ENCODE results near the gene LRRC27.

LRRC27 gene

DNA sequence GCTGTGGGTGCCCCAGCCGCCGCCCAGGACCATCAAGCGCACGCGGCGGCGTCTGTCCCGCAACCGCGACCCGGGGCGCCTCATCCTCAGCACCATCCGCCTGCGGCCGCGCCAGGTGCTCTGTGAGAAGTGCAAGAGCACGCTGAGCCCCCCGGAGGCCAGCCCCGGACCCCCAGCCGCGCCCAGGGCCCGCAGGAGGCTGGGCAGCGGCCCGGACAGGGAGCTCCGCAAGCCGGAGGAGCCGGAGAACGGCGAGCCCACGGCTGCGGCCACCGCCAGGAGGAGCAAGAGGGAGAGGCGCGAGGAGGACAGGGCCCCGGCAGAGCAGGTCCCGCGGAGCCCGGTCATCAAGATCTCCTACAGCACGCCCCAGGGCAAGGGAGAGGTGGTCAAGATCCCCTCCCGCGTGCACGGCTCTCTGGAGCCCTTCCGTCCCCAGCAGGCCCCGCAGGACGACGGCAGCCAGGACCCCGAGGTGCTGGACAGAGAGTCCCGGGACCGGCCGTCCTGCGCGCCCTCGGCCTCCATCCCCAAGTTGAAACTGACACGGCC is 73.0 kb downstream of the LRRC27 start:
- DNase-seq, result no peak

DNA sequence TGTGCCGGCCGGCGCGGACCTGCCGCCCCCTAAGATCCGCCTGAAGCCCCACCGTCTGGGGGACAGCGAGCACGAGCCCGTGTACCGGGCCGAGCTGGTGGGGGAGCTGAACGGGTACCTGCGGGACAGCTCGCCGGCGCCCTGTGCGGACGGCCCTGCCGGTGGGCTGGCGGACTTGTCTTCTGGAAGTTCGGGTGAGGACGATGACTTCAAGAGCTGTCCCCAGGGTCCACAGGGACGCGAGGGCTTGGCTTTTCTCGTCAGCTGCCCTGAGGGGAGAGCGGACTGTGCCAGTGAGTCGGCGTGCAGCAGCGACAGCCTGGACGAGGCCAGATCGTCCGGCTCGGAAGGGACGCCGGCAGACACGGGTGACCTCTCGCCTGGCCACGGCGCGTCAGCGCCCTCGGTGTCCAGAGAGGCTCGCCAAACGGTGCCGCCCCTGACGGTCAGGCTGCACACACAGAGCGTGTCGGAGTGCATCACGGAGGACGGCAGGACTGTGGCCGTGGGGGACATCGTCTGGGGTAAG is 73.5 kb downstream of the LRRC27 start:
- no peak for DNase-seq

DNA sequence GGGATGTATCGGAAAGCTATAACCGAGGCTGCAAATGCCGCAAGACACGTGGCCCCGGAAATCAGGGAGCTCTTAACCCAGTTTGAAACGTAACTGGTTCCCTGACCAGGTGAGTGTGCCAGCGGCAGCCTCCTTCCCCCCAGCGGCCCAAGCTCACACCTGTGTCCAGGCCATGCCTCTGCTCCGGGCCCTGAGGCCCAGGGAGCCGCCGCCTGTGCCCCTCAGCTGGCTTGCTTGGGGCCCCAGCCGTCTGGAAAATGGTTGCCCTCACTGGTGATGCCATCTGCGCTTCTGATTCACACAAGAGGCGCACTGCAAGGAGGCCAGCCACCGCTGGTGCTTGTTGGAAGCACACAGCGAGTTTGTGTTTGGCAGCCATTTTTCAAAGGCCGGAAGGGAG is 74.2 kb downstream of the LRRC27 start:
- no peak for DNase-seq

DNA sequence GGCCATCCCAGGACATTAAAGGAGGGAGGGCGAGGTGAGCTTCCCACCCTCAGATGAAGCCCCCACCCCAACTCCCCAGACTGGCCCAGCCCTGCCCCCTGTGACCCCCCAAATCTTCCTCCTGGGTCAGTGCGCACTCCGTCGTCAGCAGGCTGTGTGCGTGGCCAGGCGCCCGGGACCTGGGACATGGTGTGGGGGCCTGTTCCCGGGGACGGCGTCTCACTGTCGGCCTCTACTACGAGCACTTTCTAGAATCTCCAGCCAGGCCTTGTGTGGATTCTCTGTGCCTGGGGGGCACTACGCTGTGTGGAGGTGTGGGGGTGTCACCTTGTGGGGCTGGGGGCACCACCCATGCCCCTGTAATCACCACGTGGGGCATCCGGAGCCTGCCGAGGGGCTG is 74.8 kb downstream of the LRRC27 start:
- no peak for DNase-seq

DNA sequence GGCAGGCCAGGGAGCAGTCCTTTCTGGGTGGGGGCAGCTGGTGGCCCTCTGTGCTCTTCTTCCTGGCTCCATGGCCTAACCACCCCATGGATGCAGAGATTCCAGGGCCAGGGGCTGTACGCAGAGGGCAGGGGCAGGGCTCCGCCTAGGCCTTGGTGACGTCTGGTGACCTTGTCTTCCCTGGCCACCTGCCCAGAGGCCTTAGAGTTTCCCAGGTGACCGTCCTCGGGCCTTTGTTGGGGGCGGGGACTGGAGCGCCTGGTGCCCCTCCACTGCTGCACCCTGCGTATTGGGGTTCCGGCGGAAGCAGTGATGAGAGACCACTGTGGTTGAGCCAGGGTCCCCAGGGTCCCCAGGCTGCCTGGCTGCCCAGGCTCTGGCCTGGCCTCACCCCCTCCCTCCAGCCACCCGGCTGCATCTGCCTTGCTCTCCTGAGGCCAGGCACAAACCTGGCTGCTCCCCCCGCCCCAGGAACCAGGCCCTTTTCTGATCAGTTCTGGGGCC is 75.3 kb downstream of the LRRC27 start:
- no peak for DNase-seq

DNA sequence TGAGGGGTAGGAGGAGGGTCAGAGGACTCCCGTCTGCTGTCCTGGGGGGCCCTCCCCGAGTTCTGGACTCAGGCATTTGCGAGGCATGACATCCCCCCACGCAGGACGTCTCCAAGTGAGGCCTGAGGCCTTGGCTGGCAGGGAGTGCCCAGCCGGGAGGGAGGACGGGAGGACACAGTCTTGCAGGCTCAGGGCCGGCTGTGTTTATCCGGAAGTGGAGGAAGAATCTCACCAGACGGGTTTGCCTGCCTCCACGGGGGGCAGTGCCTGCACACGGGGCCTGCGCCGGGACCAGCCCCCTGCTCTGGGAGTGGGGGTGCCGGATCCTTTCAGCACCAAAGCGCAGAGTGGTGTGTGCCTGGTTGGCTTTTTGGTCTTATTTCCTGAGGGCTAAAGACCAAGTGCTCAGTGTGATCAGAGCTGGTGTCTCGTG is 75.9 kb downstream of the LRRC27 start:
- no peak for DNase-seq

DNA sequence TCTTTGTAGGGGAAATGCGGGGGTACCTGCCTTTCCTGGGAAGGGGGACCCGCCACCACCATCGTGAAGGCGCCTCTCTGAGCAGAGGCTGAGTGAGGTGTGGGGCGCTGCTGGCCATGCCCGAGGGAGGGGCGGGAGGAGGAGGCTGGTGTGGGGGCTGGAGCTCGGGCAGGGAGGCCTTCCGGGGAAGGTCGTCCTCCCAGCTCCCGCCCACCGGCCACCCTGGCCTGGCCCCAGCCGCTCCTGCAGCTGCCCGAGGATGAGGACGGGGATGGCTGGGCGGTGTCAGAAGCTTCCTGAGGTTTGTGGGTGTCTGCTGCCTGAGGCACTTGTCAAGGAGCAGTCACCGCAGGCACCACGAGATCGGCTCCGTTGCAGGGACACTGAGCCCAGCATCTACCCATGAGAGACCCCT is 76.4 kb downstream of the LRRC27 start:
- no peak for DNase-seq

DNA sequence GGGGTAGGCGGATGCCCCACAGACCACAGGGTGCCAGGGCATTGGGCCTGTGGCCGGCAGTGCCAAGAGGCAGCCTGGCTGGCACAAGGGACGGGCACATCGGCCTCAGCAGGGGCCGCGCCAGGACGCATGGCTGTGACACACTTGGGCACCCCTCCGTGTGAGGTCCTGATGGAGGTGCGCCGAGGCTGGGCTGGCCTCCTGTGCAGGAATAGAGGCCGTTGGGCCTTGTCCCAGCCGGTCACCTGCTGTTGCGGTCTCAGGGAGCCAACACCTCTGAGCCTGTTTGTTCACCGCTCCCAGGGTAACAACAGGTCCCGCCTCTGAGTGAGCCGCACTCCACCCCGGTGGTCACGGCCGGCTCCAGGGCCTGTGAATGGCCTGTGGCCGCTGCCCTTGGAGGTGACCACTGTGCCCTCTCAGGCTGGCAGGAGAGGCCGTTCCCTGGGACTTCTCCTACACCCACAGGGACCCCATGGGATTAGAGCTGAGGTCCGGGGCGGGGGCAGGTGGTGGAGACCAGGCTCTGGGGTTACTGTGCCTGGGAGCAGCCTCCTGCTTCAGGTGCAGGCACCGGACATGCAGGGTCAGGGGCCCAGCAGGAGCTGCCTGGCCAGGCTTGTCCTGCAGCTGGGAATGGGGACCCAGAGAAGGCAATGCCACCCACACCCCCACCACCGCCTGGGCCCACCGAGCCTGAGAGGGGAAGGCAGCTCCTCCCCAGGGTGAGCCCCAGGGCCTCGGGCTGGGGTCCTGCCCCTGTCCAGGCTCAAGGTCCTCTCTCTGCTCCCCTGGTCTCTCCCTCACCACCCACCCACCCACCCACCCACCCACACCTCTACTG is 77.1 kb downstream of the LRRC27 start:
- DNase-seq, result no peak

DNA sequence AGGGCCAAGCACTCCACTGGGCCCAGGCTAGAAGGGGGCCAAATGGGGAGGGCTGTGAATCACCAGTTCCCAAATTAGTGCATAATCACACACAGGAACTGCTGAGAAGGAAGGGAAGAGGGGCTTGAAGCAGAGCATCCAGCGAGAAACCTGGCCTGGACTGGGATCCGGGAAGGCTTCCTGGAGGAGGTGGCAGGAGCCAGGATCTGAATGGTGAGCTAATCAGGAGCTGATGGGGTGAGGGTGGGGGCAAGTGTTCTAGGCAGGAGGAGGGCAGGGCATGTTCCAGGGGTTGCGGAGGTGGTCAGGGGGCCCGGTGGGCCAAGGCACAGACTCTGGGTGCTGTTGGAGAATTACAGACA is 77.7 kb downstream of the LRRC27 start:
- no peak for DNase-seq

DNA sequence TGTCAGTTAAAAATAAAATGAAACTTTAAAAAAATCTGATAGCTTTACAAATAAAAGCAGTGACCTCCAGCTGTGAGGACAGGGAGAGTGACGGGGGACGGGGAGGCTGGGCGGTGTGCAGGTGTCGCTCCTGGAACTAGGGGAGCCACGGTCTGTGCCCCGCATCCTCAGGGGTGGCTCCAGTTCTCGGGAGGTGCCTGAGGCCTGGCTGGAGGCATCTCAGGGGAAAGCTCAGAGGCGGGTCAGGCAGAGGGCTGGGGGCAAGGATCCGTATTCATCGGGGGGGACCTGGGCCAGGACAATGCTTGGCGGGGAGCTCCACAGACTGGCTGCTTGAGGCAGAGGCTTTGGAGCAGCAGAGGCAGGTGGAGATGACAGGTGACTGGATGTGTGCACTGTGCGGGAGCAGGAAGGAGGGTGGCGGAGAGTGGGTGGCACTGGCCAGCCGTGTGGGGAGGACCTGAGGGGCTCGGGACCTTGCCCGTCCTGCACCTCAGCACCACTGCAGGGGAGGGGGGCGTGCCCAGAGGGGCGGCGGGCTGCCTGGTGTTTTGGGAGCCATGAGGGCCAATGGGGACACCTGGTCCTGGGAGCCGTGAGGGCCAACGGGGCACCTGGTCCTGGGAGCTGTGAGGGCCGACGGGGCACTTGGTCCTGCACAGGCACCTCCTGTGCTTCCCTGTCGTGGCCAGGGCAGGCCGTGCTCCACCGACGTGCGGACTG is 78.2 kb downstream of the LRRC27 start:
- DNase-seq, result no peak

DNA sequence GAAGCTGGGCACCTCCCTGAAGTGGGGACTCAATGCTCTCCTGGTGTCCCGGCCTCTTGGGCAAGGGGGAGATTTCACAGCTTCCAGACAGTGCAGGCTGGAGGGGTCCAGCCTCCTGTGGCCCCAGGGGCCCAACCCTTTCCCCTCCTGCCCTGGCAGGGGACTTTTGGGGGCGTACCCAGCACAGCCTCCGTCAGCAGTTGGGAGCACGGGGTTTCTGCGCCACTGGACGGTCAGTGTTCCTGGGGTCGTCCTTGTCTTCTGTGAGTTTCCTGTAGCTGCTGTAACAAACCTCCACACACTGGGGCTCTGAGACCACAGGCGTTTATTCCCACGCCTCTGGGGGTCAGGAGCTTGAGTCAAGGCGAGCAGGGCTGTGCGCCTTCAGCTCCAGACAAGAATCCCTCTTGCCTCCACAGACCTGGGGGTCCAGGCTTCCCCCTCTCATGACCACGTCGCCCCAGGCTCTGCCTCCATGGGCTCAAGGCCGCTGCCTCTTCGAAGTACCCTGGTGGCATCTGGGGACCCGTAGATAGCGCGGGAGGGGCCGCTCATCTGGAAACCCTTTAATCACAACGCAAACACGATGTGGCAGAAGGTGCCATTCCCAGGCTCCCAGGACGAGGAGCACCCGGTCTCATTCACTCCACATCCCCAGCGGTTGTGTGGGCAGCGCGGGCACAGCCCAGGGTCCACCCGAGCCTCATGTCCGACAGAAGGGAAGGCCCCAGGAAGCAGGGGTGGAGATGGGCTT is 79.0 kb downstream of the LRRC27 start:
- DNase-seq, result no peak

DNA sequence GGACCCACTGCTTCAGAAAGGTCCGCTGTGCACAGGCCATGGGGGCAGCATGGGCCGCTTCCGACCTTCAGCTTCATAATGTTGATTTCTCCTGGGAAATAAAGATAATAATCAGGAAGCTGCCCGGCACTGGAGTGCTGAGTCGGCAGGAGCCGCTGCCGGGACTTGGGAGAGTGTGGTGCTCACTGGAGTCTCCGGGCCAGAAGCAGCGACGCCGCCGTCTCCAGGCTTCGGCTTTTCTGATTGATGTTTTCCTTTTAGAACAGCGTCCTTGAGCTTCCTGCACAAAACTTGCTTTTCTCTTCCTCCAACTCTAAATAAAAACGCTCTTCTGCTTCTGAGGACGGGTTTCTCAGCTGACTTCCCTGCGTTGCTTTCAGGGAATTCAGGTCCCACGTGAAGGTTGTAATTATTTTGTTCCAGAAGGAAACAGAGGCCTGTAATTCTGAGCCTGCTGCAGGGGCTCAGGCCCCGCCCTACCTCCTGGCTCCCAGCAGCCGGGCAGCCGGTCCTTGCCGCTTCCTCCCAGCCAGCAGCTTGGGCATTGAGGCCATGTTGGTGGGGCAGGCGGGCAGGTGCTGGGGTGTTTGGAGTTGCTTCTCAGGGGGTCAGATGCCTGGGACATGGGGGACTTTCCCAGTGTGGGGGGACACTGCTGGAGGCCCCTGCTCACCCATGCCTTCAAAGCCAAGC is 79.7 kb downstream of the LRRC27 start:
- no peak for DNase-seq

DNA sequence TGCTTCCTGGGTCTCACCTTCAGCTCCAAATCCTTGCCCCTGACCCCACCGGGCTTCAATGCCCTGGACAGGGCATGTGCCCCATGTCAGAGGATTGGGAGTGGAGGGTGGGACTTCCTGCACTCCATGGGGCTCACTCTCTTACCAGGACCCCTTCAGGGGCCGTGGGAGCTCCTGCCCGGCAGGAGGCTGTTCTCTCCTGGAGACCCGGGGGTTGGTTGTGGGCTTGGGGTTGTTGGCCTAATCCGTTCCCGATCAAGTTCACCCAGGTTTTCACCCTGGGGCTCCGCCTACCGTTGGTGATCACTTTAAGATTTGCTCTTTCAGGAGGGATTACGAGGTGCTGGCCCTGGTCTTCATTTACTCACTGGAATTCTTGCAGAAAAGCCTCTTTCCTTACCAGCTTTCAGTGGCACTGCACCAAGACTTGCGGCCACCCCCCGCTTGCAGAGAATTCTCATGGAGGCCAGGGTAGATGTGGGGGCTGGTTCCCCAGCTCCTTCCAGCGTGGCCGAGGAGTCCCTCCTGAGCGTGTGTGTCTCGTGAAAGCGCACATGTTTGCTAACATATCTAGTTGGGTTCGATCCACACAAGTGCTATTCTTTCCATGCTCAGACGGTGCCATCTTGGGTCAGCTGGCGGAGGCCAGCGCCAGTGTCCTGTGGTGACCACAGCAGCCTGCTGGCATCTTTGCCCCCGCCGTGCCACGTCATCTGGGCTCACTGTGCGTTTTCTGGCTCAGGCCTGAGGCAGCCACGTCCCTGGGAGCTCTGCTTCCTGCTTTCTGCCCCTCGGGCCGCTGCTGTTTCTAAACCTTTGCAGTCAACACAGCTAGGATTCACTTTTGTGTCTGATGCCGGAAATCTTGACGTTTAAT is 80.6 kb downstream of the LRRC27 start:
- DNase-seq, result no peak

DNA sequence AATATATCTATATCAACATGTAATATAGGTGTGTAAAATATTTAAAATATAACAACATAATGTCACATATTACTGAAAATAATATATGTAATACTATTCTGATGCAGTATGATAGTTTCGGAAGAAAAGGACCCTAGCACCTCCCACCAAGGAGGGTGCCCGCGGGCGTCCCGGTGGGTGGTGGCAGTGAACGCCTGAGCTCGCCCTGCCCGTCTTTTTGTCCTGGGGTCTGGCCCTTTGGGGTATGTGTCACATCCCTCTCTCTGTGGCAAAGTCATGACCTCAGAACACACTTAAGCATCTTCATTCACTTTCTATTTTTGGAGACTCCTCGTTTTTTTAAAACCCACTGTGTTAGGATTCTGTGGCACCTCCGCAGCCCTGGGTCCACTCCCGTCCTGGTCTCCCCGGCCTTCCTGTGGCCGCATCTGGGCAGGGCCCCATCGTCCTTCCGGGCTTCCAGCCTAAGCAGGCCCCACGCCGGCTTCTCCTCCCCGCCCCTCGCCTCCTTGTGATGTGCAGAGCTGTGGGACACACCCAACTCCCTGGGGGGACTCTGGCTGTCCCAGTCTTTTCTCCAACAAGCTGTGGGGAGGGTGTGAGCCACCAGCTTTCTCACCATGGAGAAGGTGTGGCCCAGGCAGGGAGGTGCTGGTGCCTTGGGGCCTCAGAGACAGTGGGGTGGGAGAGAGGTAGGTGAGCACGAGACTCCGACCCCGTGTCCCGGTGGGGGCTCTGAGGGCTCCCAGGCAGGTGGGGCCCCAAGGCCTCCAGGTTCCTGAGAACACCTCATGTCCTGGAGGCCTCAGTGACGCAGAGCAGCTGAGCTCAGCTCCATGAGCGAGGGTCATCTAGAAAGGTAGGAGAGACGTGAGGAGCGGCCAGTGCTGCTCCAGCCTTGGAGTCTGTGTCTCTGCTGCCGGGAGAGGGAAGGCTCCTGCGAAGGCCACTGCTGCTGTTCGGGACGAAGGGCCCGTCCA is 81.5 kb downstream of the LRRC27 start:
- no peak for DNase-seq

DNA sequence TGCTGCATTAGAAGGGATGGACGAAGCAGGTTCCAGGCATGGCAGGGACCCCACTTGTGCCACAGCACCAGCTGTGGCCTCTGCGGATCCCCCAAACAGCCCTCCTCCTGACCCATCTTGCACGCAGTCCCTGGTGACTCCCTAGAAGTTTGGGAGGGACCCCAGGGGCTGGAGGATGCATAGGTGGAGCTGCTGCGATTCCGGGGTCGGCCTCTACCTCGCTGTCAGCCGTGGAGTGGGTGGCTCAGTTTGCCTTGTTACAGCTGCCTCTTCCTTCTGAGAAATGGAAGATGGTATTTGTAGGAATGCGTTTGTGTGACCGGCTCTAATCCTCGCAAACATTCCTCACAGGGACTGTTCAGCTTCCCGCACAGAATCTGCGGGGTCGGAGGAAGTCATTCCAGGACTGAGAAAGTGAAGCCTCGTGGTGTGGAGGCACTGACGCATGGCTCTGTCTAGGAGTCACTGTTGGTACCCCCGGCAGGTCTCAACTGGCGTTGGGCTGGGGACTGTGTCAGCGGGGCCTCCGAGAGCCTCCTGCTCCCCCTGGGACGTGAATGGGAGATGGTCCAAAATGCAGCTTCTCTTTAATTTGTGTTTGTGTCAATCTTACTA is 82.5 kb downstream of the LRRC27 start:
- DNase-seq, result no peak

DNA sequence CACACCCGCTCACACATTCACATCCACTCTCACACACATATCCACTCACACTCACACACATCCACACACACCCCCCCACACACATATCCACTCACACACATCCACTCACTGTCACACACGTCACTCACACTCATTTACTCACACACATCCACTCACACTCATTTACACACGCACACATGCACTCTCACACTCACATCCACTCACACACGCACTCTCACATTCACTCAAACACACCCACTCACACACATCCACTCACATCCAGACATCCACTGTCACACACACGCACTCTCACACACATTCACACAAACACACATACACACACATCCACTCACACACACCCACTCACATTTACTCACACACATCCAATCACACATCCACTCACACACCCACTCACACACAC is 83.3 kb downstream of the LRRC27 start:
- no peak for DNase-seq

DNA sequence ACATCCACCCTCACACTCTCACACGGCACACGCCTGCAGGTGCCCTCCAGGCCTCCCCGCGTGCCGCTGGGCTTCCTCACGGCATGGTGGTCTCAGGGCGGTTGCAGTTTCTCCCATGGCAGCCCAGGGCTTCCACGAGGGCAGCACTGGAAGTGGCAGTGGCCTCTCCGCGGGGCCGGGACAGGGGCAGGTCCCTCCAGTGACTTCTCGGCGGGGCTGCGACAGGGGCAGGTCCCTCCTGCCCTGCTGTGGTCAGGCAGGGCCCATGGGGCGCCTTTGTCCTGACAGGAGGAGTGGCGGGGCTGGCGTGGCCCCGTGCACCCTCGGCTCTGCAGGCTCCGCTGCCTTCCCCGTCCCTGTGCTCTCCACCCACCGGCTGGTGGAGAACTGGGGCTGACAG is 84.0 kb downstream of the LRRC27 start:
- DNase-seq, result no peak

DNA sequence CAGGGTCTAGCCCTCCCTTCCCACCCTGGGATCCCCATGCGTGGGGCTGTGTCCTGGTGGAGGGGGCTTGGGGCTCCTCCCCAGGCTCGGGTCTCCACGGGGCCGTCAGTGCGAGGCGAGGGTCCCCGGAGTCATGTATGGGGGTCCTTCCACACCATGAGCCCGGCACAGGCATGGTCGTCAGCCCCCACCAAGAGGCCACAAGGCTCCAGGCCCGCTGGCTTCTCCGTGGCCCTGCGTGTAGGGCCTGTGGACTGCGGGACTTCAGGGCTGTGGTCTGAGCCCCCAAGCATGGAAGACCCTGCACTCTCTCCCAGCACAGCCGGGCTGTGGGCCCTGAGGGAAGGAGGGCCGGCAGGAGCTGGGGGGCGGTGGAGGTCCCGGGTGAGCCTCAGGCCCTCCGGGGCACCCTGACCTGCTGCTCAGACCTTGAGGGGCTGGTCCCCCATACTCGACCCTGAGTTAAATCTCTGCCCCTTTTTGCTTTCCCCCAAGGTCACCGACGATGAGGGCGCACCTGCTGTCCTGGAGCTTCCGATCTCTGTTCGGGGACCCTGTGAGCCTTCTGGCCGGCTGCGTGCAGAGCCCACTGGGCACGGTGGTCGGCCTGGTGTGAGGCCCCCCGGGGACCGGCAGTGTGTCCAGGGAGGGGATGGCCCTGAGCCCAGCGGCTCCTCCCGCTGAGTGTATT is 84.7 kb downstream of the LRRC27 start:
- no peak for DNase-seq
